SK-N-SH (cell line): ENCODE data around the gene TTC27.

Experiments
- FOXJ3 ChIP-seq: sonication (generic); formaldehyde crosslinking; IDR thresholded peaks from 2 replicates; pipeline ENCODE4 v1.5.1; 2020; ENCODE audit warnings: mild to moderate bottlenecking, missing genetic modification reagents
- MAX ChIP-seq: IDR thresholded peaks from 2 replicates; pipeline ENCODE4 v1.4.0; 2012; ENCODE audit warnings: low read depth

DNA sequence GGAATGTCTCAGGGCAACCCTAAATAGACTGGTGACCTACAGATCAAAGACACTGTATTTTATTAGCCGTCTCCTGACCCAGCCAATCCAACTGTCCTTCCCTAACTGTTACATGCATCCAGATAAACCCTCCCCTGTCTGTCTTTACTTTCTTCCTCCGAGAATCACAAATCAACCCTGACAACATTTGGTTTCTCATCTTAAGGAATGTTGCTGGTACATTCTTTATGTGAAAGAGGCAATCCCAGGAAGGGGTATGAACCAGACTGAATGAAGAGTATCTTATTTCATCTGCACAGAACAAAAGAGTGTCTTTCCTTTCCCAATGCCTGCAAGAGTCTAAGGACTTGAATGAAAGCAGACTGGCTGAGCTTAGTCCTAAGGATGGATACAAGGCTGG lies 205.0 kb downstream of the TTC27 start:
- TF ChIP-seq FOXJ3 (CRISPR knock-in tag) (no peak), MAX (no peak; the same call in 1 of the 2 replicates)
